ENCODE data around the gene SRF.

DNA sequence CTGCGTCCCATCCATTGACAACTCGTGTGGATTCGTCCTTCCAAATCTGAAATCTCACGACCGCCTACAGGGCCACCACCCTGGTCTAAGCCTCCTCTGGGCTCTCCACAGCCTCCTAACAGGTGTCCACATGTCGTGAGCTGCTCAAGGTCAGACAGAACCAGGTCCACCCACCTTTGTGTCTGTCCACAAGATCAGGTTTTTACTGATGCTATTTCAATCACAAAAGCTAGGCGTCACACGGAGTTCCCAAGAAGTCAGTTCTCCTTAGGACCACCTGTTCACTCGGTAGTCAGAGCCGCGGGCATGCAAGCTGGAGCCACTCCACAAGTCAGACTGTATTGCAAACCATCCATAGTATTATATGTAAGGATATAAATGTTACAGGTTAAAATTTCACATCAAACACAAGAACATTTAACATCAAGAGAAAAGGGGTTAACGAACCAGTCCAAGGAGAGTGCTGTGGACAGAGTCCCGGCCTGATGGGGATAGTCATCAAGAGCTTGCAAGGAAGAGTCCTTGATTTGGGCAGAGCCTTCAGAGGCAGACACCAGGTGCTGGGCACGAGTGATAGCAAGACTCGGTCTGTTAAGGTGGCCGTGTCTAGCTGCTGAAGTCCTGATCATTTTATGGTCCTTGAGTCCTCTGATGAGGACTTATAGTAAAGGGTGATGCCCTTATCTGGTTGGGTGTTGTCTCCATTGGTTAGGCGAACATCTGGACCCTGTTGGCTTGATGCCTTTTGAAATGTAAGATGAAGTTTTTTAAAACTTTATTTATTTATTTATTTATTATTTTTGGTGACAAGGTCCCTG is 58.9 kb downstream of the SRF start:
- TF ChIP-seq, protein P1, sequence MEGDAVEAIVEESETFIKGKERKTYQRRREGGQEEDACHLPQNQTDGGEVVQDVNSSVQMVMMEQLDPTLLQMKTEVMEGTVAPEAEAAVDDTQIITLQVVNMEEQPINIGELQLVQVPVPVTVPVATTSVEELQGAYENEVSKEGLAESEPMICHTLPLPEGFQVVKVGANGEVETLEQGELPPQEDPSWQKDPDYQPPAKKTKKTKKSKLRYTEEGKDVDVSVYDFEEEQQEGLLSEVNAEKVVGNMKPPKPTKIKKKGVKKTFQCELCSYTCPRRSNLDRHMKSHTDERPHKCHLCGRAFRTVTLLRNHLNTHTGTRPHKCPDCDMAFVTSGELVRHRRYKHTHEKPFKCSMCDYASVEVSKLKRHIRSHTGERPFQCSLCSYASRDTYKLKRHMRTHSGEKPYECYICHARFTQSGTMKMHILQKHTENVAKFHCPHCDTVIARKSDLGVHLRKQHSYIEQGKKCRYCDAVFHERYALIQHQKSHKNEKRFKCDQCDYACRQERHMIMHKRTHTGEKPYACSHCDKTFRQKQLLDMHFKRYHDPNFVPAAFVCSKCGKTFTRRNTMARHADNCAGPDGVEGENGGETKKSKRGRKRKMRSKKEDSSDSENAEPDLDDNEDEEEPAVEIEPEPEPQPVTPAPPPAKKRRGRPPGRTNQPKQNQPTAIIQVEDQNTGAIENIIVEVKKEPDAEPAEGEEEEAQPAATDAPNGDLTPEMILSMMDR (IDR thresholded peaks at IDR 0.05) = no peak
- TF ChIP-seq POLR2A (IDR thresholded peaks at IDR 0.05; ENCODE audit: low read depth) (no peak), EP300 (IDR thresholded peaks at IDR 0.05) (no peak), POLR2AphosphoS5 (IDR thresholded peaks at IDR 0.05) (no peak)
